H54 (cell line): ENCODE results near the gene ZNF525.
"Not testable (repeated sequence)": the region's sequence is repeated elsewhere in the genome, so short reads cannot be mapped to it uniquely, and the experiment has no call there.

Experiments
- DNase-seq: peaks from one replicate; pipeline ENCODE4 v3.0.0; 2011; ENCODE audit warnings: low spot score, mixed read lengths; ENCODE audit not compliant: insufficient read length
- FAIRE-seq: peaks from 3 replicates; lab custom pipeline; 2011; peaks lifted over from hg19 to GRCh38; lab: Jason Lieb, UNC
- POLR2A ChIP-seq: IDR thresholded peaks from 2 replicates; pipeline ENCODE4 v1.6.1; 2011; ENCODE audit warnings: low read depth, mild to moderate bottlenecking, low read length

ZNF525 gene

GRCh38 chr19:53381376-53381775 lies 15.9 kb downstream of the ZNF525 start:
- no peak for DNase-seq
- FAIRE-seq, result no peak
- no peak for TF ChIP-seq POLR2A

DNA sequence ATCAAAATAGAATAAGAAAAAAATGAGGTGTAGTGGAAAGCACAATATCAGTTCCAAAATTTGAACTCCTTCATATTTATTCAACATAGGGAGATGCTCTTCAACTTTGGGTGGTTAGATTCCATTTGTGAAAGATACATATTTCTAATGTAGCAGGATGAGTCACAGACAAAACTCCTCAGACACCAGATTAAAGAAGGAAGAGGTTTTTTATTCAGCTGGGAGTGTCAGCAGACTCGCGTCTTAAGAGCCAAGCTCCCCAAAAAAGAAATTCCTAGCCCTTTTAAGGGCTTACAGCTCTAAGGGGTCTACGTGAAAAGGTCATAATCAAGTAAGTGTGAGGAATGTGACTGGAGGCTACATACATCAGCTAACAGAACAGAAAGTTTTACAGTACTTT lies 22.7 kb downstream of the ZNF525 start:
- FAIRE-seq (no peak), DNase-seq (no peak)
- TF ChIP-seq POLR2A, result no peak

DNA sequence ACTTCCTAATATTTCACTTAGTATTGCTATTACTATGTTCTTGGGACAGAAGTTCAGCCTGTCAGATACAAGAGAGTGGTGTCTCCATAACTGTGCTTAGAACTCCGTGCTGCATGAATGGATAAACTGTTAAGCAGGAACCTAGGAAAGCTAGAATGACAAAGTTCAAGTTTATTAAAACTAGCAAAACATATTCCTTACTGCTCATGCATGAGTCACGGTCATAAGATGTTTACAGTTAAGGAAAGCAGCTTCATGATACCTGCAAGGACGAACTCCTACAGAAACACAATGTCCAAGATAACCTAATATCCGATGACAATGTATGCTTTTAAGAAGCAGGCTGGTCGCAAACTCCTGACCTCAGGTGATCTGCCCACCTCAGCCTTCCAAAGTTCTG lies 23.4 kb downstream of the ZNF525 start:
- no peak for DNase-seq
- no peak for TF ChIP-seq POLR2A
- no peak for FAIRE-seq

DNA sequence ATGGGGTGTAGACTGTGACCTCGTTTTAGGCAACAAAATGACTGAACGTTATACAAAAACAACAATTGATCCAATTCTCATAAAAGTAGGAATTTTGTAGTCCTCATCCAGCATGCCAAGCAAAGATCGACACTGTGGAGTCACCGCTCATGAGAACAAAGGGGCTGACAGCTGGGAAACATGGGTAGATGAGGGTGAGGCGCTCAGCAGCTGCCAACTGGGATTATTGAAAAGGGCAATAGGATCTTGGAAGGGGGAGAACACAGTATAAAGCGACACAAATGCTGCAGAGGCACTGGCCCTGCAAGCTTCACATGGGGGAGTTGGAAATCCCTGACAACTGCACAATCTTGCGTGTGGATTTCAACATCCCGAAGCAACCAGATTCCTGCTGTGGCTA lies 24.1 kb downstream of the ZNF525 start:
- FAIRE-seq (no peak), DNase-seq (no peak)
- TF ChIP-seq POLR2A, result no peak

GRCh38 chr19:53389978-53390377 lies 24.5 kb downstream of the ZNF525 start:
- FAIRE-seq (no peak), DNase-seq (no peak)
- TF ChIP-seq POLR2A, result no peak

- FAIRE-seq, result no peak
- TF ChIP-seq POLR2A, result no peak; the same call in 1 of the 2 replicates
- peak; percentile 64 for DNase-seq
Measured at GRCh38 chr19:53394522-53394973, 29.0 kb downstream of the ZNF525 start.

DNA sequence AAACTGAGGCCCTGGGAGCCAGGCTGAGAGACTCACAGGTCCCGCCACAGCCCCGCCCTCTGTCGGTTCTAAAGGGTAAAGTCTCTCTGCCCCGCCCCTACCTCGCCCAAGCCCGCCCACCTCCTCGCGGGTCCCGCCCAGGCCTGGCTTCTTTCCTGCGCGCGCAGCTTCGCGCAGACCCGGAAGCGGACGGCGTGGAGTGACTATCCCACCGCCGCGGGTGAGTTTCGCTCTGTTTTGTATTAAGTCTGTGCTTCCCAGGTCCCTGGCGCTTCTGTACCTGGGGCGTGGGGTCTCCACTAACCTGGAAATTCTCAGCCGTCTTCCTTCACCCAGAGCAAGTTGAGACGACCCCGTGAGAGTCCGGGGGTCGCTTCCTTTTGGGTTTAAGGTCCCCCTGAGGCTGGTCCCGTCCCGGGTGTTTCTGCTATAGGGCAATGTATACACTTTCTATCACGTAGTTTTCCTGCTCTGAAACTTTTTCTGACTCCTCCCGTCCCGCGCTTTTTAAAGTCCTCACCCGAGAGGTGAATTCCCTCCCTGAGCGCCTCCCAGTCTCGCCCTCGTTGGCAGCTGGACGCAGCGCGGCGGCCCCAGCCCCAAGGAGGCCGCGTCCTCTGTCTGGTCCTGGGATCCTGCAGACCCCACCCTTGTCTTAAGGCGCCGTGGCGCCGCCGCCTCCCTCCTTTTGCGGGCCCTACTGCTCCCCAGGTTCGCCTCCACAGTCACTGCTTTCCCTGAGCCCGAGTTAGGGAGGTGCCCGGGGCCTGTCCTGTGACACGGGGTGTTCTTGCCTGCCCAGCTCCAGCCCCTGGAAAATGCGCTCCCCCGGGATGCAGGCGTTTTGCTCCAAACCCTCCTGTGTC lies 29.7 kb downstream of the ZNF525 start, which contains the start of gene ZNF765:
Gene ZNF765, plus strand, starts transcription at position 176 of the 866 bp plus-strand sequence. CDS start 2,867 bp downstream, outside the sequence.
- DNase-seq, result peak; percentile 92
- TF ChIP-seq POLR2A, result peak; percentile 81
- no peak for FAIRE-seq

- FAIRE-seq, result not testable (repeated sequence)
Measured at GRCh38 chr19:53395840-53396524, 30.5 kb downstream of the ZNF525 start.

GRCh38 chr19:53396525-53396868 lies 31.0 kb downstream of the ZNF525 start:
- DNase-seq (no peak), FAIRE-seq (no peak)
- TF ChIP-seq POLR2A, result no peak

More at GRCh38 chr19:53395840-53396524, 30.5 kb downstream of the ZNF525 start:
- DNase-seq, result not testable (repeated sequence)

GRCh38 chr19:53397918-53398317 lies 32.4 kb downstream of the ZNF525 start:
- DNase-seq, FAIRE-seq: not testable (repeated sequence)

DNA sequence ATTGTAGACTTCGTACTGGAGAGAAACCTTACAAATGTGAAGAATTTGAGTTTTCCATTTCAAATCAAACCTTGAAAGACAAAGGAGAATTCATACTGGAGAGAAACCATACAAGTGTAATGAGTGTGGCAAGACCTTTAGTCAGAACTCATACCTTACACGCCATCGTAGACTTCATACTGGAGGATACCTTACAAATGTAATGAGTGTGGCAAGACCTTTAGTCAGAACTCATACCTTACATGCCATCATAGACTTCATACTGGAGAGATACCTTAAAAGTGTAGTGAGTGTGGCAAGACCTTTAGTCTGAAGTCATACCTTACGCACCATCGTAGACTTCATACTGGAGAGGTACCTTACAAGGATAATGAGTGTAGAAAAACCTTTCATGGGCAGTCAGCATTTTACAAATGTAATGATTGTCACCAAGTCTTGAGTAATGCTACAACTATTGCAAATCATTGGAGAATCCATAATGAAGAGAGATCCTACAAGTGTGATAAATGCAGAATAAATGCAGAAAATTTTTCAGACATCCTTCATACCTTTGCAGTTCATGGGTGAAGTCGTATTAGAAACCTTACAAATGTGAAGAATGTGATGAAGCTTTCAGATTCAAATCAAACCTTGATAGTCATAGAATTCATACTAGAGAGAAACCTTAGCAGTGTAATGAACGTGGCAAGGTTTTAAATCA lies 44.1 kb downstream of the ZNF525 start:
- DNase-seq, result no peak
- TF ChIP-seq POLR2A, result no peak
- FAIRE-seq, result no peak

DNA sequence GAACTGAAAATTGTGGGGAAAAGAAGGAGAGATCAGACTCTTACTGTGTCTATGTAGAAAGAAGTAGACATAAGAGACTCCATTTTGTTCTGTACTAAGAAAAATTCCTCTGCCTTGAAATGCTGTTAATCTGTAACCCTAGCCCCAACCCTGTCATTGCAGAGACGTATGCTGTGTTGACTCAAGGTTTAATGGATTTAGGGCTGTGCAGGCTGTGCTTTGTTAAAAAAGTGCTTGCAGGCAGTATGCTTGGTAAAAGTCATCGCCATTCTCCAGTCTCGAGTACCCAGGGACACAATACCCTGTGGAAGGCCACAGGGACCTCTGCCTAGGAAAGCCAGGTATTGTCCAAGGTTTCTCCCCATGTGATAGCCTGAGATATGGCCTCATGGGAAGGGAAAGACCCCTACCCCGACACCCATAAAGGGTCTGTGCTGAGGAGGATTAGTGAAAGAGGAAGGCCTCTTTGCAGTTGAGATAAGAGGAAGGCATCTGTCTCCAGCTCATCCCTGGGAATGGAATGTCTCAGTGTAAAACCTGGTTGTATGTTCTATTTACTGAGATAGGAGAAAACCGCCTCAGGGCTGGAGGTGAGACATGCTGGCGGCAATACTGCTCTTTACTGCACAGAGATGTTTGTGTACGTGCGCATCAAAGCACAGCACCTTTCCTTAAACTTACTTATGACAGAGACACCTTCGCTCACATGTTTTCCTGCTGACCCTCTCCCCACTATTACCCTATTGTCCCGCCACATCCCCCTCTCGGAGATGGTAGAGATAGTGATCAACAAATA lies 55.2 kb downstream of the ZNF525 start:
- DNase-seq, FAIRE-seq: not testable (repeated sequence)

GRCh38 chr19:53422551-53422950 lies 57.0 kb downstream of the ZNF525 start:
- FAIRE-seq (no peak), DNase-seq (no peak)
- no peak for TF ChIP-seq POLR2A

DNA sequence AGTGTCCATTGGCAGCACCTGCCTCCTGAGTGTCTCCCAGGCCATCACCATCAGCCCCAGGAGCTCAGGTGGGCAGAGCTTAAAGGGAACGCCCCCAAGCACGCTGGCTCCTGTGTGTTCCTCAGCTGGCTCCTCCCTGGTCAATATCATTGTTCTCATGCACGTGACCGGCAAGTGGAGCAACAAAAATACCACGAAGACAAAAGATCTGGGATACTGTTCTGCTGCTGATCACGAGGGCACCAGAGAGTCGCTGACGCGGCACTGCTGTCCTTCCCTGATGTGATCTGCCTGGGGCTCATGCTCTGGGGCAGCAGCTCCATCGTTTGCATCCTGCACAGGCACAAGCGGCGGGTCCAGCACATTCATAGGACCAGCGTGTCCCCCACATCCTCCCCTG lies 57.6 kb downstream of the ZNF525 start:
- DNase-seq, FAIRE-seq: not testable (repeated sequence)

GRCh38 chr19:53423680-53424079 lies 58.2 kb downstream of the ZNF525 start:
- not testable (repeated sequence) for FAIRE-seq, DNase-seq
